IMR-90 (cell line): ENCODE measurements around the gene NRIP2. TPM values are rescaled to one million over a fixed set of nuclear protein-coding genes. Genes with fewer than 3 reads are reported as not detected.

Source experiments
- ATAC-seq: fragments of 200-7000 bp; cut with Tn5 transposase; 2 replicates; pipeline ENCODE4 v1.9.1; 2020; ENCODE audit warnings: low read depth, mild to moderate bottlenecking, moderate library complexity
- BruUV-seq: library from RNA; stranded (reverse); fragments of 400-500 nt; replicated peaks from 2 replicates; lab custom pipeline; 2021; lab: Mats Ljungman, UMichigan
- CTCF ChIA-PET: fragments of 300-600 bp; formaldehyde crosslinking; extraction: SDS; loops from one replicate; lab custom pipeline; 2021; ENCODE audit warnings: antibody characterized with exemption; lab: Yijun Ruan, JAX
- POLR2A ChIA-PET: fragments of 300-600 bp; sonication (Branson Sonifier 250); formaldehyde crosslinking; loops from one replicate; lab custom pipeline; 2022; ENCODE audit warnings: antibody characterized with exemption; ENCODE audit not compliant: unreplicated experiment; lab: Charles Lee
- DNase-seq: peaks from one replicate; pipeline ENCODE4 v3.0.0; 2013
- H2AFZ ChIP-seq: replicated peaks from 2 replicates; pipeline ENCODE3; 2013; ENCODE audit warnings: low read length, mild to moderate bottlenecking; ENCODE audit not compliant: poor library complexity
- H2AK5ac ChIP-seq: 2 replicates; pipeline ENCODE4 v1.6.1; 2013; ENCODE audit warnings: low read depth, low read length, inconsistent platforms
- H2AK9ac ChIP-seq: replicated peaks from 2 replicates; pipeline ENCODE3; 2013; ENCODE audit warnings: mild to moderate bottlenecking, low read depth, low read length, moderate library complexity; ENCODE audit not compliant: poor library complexity
- H2BK120ac ChIP-seq: 2 replicates; pipeline ENCODE4 v1.6.1; 2013; ENCODE audit warnings: low read depth, low read length, inconsistent platforms
- H2BK15ac ChIP-seq: 3 replicates; pipeline ENCODE4 v1.6.1; 2013; ENCODE audit warnings: low read depth, low read length, inconsistent platforms
- H2BK20ac ChIP-seq: 2 replicates; pipeline ENCODE4 v1.6.1; 2013; ENCODE audit warnings: low read depth, mild to moderate bottlenecking, inconsistent platforms, low read length, moderate library complexity
- H2BK5ac ChIP-seq: 2 replicates; pipeline ENCODE4 v1.6.1; 2013; ENCODE audit warnings: mild to moderate bottlenecking, low read depth, low read length, inconsistent platforms; ENCODE audit not compliant: poor library complexity, severe bottlenecking
- H3K14ac ChIP-seq: replicated peaks from 2 replicates; pipeline ENCODE4 v1.6.1; 2013; ENCODE audit warnings: low read depth, low read length, inconsistent platforms
- H3K18ac ChIP-seq: 2 replicates; pipeline ENCODE4 v1.6.1; 2013; ENCODE audit warnings: low read depth, low read length, control low read depth
- H3K23ac ChIP-seq: 2 replicates; pipeline ENCODE4 v1.6.1; 2013; ENCODE audit warnings: low read depth, low read length, inconsistent platforms
- H3K27ac ChIP-seq: 2 replicates; pipeline ENCODE4 v1.5.1; 2013; ENCODE audit warnings: mild to moderate bottlenecking, control low read depth, low read length; ENCODE audit not compliant: insufficient read depth
- H3K27me3 ChIP-seq: 2 replicates; pipeline ENCODE4 v1.6.1; 2013; ENCODE audit warnings: low read length; ENCODE audit not compliant: control insufficient read depth, insufficient read depth
- H3K36me3 ChIP-seq: 2 replicates; pipeline ENCODE4 v1.6.1; 2013; ENCODE audit warnings: low read length, mixed read lengths; ENCODE audit not compliant: control insufficient read depth, insufficient read depth
- H3K4ac ChIP-seq: 2 replicates; pipeline ENCODE4 v1.6.1; 2013; ENCODE audit warnings: low read depth, low read length, inconsistent platforms
- H3K4me1 ChIP-seq: 2 replicates; pipeline ENCODE4 v1.6.1; 2013; ENCODE audit warnings: low read length, mixed read lengths; ENCODE audit not compliant: control insufficient read depth, insufficient read depth
- H3K4me2 ChIP-seq: 2 replicates; pipeline ENCODE4 v1.6.1; 2013; ENCODE audit warnings: low read depth, mild to moderate bottlenecking, control low read depth, low read length, moderate library complexity
- H3K4me3 ChIP-seq: 2 replicates; pipeline ENCODE4 v1.5.1; 2013; ENCODE audit warnings: low read depth, mild to moderate bottlenecking, control low read depth, low read length, moderate library complexity; ENCODE audit not compliant: insufficient read depth
- H3K56ac ChIP-seq: 2 replicates; pipeline ENCODE4 v1.6.1; 2013; ENCODE audit warnings: low read length, inconsistent platforms; ENCODE audit not compliant: insufficient read depth; ENCODE audit errors: extremely low read depth
- H3K79me1 ChIP-seq, 2 experiments: 2 replicates each; pipeline ENCODE4 v1.6.1; 2013; ENCODE audit warnings: low read length in 2 of 2, inconsistent platforms in 1 of 2, low read depth in 1 of 2
- H3K9ac ChIP-seq: 2 replicates; pipeline ENCODE4 v1.6.1; 2013; ENCODE audit warnings: low read depth, low read length, control low read depth
- H3K9me1 ChIP-seq: 2 replicates; pipeline ENCODE4 v1.6.1; 2013; ENCODE audit warnings: low read length, inconsistent platforms; ENCODE audit not compliant: insufficient read depth
- H3K9me3 ChIP-seq: 2 replicates; pipeline ENCODE4 v1.6.1; 2013; ENCODE audit warnings: low read length; ENCODE audit not compliant: control insufficient read depth, insufficient read depth
- H4K20me1 ChIP-seq: 2 replicates; pipeline ENCODE4 v1.6.1; 2013; ENCODE audit warnings: low read length, inconsistent platforms; ENCODE audit not compliant: insufficient read depth
- H4K5ac ChIP-seq: 2 replicates; pipeline ENCODE4 v1.6.1; 2013; ENCODE audit warnings: mild to moderate bottlenecking, low read depth, low read length, control low read depth
- H4K8ac ChIP-seq, 2 experiments: 2 replicates each; pipeline ENCODE4 v1.6.1; 2013; ENCODE audit warnings: low read depth in 2 of 2, low read length in 2 of 2, control low read depth in 1 of 2, inconsistent platforms in 1 of 2
- H4K91ac ChIP-seq: 2 replicates; pipeline ENCODE4 v1.6.1; 2013; ENCODE audit warnings: low read depth, low read length, inconsistent platforms; ENCODE audit not compliant: insufficient read depth
- BHLHE40 ChIP-seq: fragments of 150-350 bp; IDR thresholded peaks from 2 replicates; pipeline ENCODE4 v1.6.1; 2016; ENCODE audit warnings: mild to moderate bottlenecking, low read depth, low read length
- CEBPB ChIP-seq: IDR thresholded peaks from 2 replicates; pipeline ENCODE4 v1.6.1; 2012; ENCODE audit warnings: low read depth, low read length, improper control_type of control experiment
- CTCF ChIP-seq: conservative IDR thresholded peaks from 2 replicates; pipeline ENCODE4 v1.5.1; 2012; ENCODE audit warnings: mild to moderate bottlenecking, low read depth, low read length, improper control_type of control experiment
- MAFK ChIP-seq: IDR thresholded peaks from 2 replicates; pipeline ENCODE4 v1.6.1; 2012; ENCODE audit warnings: low read depth, low read length, improper control_type of control experiment
- MAZ ChIP-seq: IDR thresholded peaks from 2 replicates; pipeline ENCODE4 v1.6.1; 2012; ENCODE audit warnings: low read depth, mild to moderate bottlenecking, low read length, improper control_type of control experiment, moderate library complexity, borderline replicate concordance
- POLR2A ChIP-seq: IDR thresholded peaks from 2 replicates; pipeline ENCODE4 v1.6.1; 2012; ENCODE audit warnings: mild to moderate bottlenecking, low read depth, low read length
- RAD21 ChIP-seq: IDR thresholded peaks from 2 replicates; pipeline ENCODE4 v1.6.1; 2012; ENCODE audit warnings: low read length, improper control_type of control experiment
- RCOR1 ChIP-seq: IDR thresholded peaks from 2 replicates; pipeline ENCODE4 v1.6.1; 2012; ENCODE audit warnings: mild to moderate bottlenecking, low read length, improper control_type of control experiment; ENCODE audit not compliant: insufficient replicate concordance
- WGBS, 2 experiments: methylation state at CpG; one replicate each; pipeline versions ENCODE4 v1.1.5 to v1.1.7; 2013; ENCODE audit warnings: missing lambda C conversion rate in 2 of 2; ENCODE audit not compliant: insufficient read length in 1 of 2; ENCODE audit errors: extremely low coverage in 2 of 2; 5-methylcytosine and 5-hydroxymethylcytosine counted together
- dilution Hi-C: fragments of 300-500 bp; cut with HindIII; formaldehyde crosslinking; loops from one replicate; pipeline ENCODE4 v1.14.3; 2018; ENCODE audit warnings: low sequenced_read_pairs; ENCODE audit not compliant: unreplicated experiment
- in situ Hi-C: fragments of 300-500 bp; cut with MboI; formaldehyde crosslinking; loops from 3 replicates; pipeline ENCODE4 v1.14.3; 2019; ENCODE audit warnings: low sequenced_read_pairs, inconsistent platforms, mixed read lengths
- intact Hi-C: fragments of 100-400 bp; cut with micrococcal nuclease; formaldehyde crosslinking; loops from 2 replicates; pipeline ENCODE4 v1.10.0; 2022
- polyA plus RNA-seq, 3 experiments: library from polyadenylated mRNA; depleted of rRNA; stranded (reverse); fragments of >200 nt; gene quantifications; 2 replicates each; pipeline ENCODE4 v1.2.3, GENCODE V29; 2012; ENCODE audit warnings: low replicate concordance in 1 of 3
- total RNA-seq: library from RNA; depleted of rRNA; stranded (reverse); fragments of >200 nt; gene quantifications from 2 replicates; pipeline ENCODE4 v1.2.3, GENCODE V29; 2012

The NRIP2 gene
- total and polyA plus RNA-seq, 2 of the 4 experiments (the other 2 are of a cell fraction): 0.18 to 0.27 TPM

- DNase-seq (no peak), ATAC-seq (no peak)
- POLR2A ChIA-PET: no interaction called here
- H2BK15ac ChIP-seq: no peak overlapping the region
- H3K27ac ChIP-seq: no peak overlapping the region
- no peak for TF ChIP-seq CTCF
- TF ChIP-seq RCOR1: no peak
- TF ChIP-seq MAZ: no peak
- no peak for TF ChIP-seq POLR2A
- no peak for TF ChIP-seq RAD21
- no peak for TF ChIP-seq CEBPB
- no peak for TF ChIP-seq MAFK
- TF ChIP-seq BHLHE40: no peak
- intact Hi-C loops: no loop called here
- H3K4ac ChIP-seq: no peak overlapping the region
- H3K23ac ChIP-seq: no peak overlapping the region
- H2AK9ac ChIP-seq: no peak overlapping the region
- H3K56ac ChIP-seq: no peak overlapping the region
- H4K8ac ChIP-seq: no peak overlapping the region
- no peak overlapping the region for H3K18ac ChIP-seq
- no peaks in the 10 kb centered on the region for H4K20me1 ChIP-seq
- H3K4me1 ChIP-seq: no peaks in the 10 kb centered on the region
- H3K27me3 ChIP-seq: no peaks in the 10 kb centered on the region
- no peak overlapping the region for H2BK5ac ChIP-seq
- dilution Hi-C loops: no loop called here
- H3K36me3 ChIP-seq: peaks cover 54% of the 10 kb centered on the region
- no TSS peak for BruUV-seq
- no peak overlapping the region for H2BK20ac ChIP-seq
- no peaks in the 10 kb centered on the region for H3K79me1 ChIP-seq
- H4K5ac ChIP-seq: no peak overlapping the region
- 75% methylated on average over 5 of the region's 14 CpGs; no CpG with 5 or more reads in 1 of the 2 experiments for WGBS, 2 experiments
- no peak overlapping the region for H3K4me3 ChIP-seq
- no peak overlapping the region for H3K9ac ChIP-seq
- no peak overlapping the region for H2AK5ac ChIP-seq
- H3K14ac ChIP-seq: no peak overlapping the region
- H3K9me1 ChIP-seq: 0 out of 2 replicates have a peak, but pooled peaks cover 2% of the 10 kb centered on the region
- no peak overlapping the region for H3K4me2 ChIP-seq
- in situ Hi-C loops: no loop called here
- H2BK120ac ChIP-seq: no peak overlapping the region
- no peak overlapping the region for H2AFZ ChIP-seq
- H3K9me3 ChIP-seq: no peaks in the 10 kb centered on the region
- H4K91ac ChIP-seq: no peak overlapping the region
- CTCF ChIA-PET: interaction anchor here (0.6 kb wide), 1 partner anchor 274 kb away, joined by 4 read pairs; no protein-coding TSS in a partner anchor
These were observed 7.9 kb downstream of the NRIP2 start for GRCh38 chr12:2826721-2827515.
